GM21367 (cell line): ENCODE data around the gene CDKN2A.

ENCODE experiments used
- ATAC-seq: cut with Tn5 transposase; IDR thresholded peaks from one replicate; pipeline ENCODE4 v1.9.1; 2021; ENCODE audit not compliant: unreplicated experiment

CDKN2A gene

DNA sequence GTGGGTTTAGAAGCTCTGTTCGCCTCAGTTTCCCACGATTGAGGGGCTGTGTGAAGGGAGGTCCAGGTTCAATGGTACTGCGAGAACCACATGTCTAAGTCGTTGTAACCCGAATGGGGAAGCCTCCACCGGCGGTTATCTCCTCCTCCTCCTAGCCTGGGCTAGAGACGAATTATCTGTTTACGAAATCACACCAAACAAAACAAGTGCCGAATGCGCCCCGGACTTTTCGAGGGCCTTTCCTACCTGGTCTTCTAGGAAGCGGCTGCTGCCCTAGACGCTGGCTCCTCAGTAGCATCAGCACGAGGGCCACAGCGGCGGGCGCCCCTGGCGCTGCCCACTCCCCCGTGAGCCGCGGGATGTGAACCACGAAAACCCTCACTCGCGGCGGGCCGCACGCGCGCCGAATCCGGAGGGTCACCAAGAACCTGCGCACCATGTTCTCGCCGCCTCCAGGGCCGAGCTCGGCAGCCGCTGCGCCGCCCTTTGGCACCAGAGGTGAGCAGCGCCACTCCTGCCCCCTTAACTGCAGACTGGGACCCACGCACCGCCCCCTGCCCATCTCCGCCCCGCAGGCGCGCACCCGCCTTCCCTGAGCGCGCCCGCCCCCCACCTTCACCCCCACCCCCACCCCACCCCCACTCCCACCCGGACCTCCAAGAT lies at the start of gene CDKN2A:
TSS of gene CDKN2A (minus strand) at position 500 of the 663 bp plus-strand sequence.
- peak; percentile 34 for ATAC-seq

DNA sequence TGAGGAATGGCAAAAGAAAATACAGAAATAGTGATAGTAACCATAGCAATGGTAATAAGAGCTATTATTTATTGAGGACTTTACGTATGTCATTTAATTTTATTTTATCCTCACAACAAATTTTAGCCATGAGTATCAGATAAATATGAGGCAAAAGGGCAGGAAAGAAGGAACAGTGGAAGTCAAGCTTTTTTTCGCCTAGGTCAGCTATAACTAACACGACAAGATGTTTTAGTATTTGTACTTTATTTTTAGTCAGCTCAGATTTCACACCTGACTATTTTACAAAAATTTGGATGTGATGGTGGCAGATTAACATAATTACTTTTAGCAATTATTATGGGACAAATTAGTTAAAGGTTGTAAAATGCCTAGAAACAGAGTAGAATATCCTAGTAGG lies 49.7 kb upstream of the CDKN2A start:
- ATAC-seq, result no peak

- no peak for ATAC-seq
Observed at GRCh38 chr9:22041775-22042174, 47.6 kb upstream of the CDKN2A start.

GRCh38 chr9:22041344-22041743 lies 47.2 kb upstream of the CDKN2A start:
- no peak for ATAC-seq

- no peak for ATAC-seq
Observed at GRCh38 chr9:22040760-22041159, 46.6 kb upstream of the CDKN2A start.

GRCh38 chr9:22039258-22039657 lies 45.1 kb upstream of the CDKN2A start:
- ATAC-seq, result no peak

DNA sequence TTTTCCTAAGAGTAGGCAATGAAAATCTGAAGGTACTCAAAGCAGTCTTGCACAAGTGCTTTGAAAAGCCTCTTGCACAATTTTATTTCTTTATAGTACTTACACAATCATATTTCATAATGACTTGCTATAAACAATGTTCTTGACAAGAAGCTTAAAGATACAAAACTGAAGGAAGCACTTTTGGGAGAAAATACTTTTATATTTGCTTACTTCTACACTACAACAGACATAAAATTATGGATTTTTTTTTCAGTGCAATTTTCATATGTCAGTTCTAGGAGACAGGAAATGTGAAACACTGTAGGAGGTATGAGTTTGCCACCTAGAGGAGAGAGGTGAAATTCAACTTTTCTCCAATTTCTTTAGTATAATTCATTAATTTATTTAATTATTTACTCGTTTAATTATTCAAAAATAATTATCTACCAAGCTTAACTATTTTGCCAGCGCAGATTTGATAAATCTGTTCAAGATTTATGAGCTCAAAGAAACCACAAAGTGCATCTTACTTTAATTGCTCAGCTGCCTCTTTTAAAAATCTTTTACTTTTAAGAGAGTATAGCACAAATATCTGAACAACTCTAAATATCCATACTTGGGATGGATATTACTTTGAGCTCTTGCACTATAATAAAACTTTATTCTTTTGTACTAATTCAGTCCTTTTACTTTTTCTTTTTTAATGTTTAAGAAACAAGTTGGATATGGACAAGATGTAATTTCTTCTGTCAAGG lies 43.9 kb upstream of the CDKN2A start:
- no peak for ATAC-seq

DNA sequence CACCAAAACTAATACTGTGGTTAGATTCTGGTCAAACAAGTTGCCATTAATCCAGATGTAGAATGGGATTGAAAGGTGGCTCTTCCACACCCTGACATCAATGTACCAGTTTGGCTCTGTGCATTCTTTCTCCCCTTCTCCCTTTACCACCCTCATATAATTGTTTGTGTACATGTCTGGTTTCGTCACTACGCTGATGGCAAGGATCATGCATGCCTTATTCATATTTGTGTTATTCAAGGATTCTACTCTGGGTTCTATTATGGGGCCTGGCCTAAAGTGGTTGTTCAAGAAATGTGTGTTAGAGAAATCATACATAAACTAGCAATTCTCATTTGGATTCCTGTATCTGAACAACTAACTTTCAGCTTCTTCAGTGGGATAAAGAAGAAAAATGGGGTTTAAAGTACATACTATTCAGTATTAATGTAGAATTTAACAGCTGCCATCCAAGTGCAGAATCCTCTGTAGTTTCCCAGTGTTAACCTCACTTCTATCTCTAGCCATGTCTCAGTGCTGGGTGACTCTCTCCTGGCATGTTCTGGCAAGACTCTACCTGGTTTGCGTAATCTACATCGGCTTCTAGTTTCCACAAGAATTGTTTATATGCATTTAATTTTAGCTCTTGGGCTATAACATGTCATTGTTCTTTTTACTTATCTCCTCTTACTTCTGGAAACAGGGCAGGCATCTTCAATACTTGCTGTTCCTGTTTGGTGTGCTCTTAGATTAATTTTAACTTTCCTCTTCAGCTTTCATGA lies 42.9 kb upstream of the CDKN2A start:
- no peak for ATAC-seq

- ATAC-seq, result no peak
Observed at GRCh38 chr9:22035591-22036011, 41.4 kb upstream of the CDKN2A start.

GRCh38 chr9:22033012-22033630 lies 38.9 kb upstream of the CDKN2A start:
- ATAC-seq, result no peak

DNA sequence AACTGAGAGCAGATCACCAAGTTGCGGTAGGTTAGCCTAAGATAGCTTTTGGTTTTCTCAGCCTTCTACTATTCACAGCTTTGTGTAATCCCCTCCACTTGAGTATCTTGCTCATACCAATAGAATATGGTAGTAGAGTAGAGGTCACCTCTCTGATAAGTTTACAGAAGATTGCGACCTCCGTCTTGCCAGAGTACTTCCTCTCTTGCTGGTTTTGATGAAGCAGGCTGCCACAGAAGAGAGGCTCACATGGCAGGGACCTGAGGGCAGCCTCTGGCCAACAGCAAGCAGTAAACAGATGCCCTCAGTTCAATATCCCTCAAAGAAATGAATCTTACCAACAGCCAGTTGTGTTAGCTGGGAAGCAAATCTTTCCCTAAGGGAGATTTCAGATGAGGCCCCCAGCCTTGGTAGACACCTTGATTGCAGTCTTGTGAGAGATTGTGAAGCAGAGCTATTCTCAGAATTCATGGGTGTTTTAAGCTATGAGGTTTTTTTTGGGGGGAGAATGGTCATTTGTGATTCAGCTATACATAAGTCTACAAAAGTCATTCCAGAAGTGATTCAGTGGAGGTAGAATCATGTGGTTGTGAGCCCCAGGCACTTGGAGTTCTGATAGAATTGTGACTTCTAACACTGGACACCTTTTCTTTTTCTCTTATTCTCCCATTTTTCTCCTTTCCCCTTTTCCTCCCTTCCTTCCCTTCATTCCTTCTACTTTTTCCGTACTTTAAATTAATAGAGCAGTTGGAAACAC lies 37.6 kb upstream of the CDKN2A start:
- no peak for ATAC-seq

DNA sequence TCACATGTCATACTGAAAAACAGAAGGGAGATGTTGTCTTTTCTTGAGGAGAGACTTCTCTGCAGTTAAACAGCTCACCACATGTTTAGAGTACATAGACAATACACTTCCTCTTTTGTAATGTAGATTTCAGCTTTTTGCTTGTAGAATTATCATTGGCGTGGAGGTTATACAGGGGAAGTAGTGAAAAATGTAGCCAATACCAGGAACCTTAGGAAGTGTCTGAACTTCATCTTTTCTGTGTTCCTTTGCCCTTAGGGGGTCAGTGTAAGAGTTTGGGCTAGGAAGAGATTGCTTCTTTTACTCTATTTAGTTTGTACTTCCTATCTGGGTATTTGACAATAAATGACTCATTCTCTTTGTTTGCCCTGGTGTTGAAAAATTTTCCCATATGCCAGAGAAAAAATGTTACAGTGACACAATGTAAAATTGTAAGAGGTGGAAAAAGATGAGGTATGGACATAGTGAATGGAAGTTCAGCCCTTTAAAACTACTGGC lies 36.0 kb upstream of the CDKN2A start:
- ATAC-seq, result peak; percentile 92

DNA sequence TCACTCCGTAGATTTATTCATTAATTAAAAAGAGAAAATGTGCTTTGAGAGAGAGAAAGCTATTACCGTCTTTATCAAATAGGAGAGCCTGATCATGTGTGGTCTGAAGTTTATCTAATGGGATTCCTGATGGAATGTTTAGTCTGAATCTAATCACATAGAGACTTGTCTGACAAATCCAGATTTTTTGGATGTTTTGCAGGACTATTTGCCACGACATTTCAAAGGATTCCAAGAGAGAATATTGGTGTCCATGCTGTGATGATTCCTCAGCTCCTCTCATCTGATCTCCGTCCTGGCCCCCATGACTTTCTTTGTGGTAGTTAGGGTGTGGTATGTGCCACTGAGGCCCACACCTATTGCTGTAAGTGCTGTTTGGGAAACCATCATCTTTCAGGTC lies 35.0 kb upstream of the CDKN2A start:
- ATAC-seq, result no peak

- no peak for ATAC-seq
Observed at GRCh38 chr9:22028394-22028793, 34.2 kb upstream of the CDKN2A start.

DNA sequence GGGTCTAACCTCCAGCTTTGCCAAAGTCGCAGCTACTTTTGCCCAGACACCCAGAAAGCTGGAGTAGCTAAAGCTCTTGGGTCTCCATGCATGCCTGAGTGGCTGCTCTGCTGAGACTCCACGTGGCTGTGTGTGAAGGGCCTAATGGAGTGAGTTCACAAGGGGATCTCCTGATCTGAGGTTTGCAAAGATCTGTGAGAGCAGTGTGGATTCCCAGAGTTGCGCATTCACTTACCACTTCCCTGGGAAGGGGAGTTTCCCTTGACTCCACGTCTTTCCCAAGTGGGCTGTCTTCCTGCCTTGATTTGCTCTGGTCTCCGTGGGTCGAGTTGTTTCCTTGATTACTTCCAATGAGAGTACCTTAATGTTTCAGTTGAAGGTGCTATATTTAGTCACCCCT lies 32.5 kb upstream of the CDKN2A start:
- ATAC-seq, result no peak

- no peak for ATAC-seq
Observed at GRCh38 chr9:22022396-22022795, 28.2 kb upstream of the CDKN2A start.

DNA sequence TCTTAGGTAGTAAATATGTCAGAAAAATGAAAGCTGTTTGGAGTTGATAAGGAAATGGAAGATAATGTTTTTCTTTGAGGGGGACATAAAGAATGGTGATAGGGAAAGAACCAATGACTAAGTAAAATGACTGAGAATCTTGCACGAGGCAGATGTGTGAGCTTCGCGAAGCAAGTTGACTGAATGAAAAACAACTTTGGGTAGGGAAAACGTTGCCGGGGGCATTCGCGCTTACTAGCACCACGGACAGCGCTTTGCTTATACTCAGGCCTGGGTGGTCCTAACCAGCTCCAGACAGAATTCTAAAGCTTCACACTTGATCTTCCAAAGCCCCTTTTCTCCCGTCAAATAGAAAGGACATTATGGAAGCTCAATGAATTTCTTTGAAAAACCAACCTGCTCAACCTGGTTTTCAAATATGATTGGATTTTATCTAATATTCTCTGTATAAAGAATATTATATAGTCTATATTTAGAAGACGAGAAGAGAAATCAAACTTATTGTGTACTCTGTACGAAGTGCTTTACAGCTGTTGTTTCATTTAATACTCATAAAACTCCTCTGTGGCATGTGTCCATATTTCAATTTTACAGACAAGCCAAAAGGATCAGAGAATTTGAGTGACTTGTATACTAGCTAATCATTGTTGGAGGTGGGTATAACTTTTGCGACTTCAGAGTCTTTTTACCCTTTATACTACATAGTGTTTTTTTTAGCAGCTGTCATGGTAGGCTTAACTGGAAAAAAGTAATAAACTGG lies 16.9 kb upstream of the CDKN2A start:
- ATAC-seq, result no peak

DNA sequence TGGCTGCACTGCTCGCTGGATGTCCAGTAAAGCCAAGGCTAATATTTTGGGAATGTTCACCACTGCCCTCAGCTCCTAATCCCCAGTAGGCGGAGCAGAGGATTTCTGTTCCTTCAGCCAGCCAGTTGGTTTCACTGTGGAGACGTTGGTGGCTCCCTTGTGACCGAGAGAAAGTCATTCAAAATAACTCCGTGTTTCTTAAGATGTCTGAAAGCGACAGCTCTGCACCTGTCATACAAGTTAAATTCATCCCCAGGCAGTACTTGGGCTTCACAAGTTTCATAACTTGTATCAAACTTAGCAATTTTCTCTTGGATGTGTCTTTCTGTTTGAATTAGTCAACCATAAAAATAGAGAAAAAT lies 15.3 kb upstream of the CDKN2A start:
- peak; percentile 37 for ATAC-seq

- ATAC-seq, result peak; percentile 90
Observed at GRCh38 chr9:22008717-22009505, 14.7 kb upstream of the CDKN2A start, which contains the start of gene CDKN2B. Gene CDKN2B, minus strand, starts transcription at chr9:22009305. Its CDS starts 352 bp downstream, at chr9:22008953.
